Choroid plexus epithelial cell (primary cell): Measurements from ENCODE around the gene ADAMTS12.

Source experiments
- DNase-seq: peaks from one replicate; pipeline ENCODE4 v3.0.0-alpha.2; 2010; ENCODE audit warnings: low read depth
- H3K4me3 ChIP-seq: 2 replicates; pipeline ENCODE4 v1.5.1; 2011; ENCODE audit warnings: low read depth, mild to moderate bottlenecking, control low read depth, low read length, moderate library complexity
- CTCF ChIP-seq: conservative IDR thresholded peaks from 2 replicates; pipeline ENCODE4 v1.5.1; 2011; ENCODE audit warnings: low read depth, mild to moderate bottlenecking, control low read depth, inconsistent platforms, low read length, moderate library complexity

Gene ADAMTS12

GRCh38 chr5:33788922-33789566 is 102.7 kb downstream of the ADAMTS12 start:
- no peak for TF ChIP-seq CTCF
- DNase-seq, result peak; percentile 97
- H3K4me3 ChIP-seq, result no peak overlapping the region

GRCh38 chr5:33785571-33785970 is 106.2 kb downstream of the ADAMTS12 start:
- no peak for DNase-seq
- no peak overlapping the region for H3K4me3 ChIP-seq
- TF ChIP-seq CTCF, result no peak

- TF ChIP-seq CTCF, result no peak
- H3K4me3 ChIP-seq, result no peak overlapping the region
- peak; percentile 82 for DNase-seq
Measured at GRCh38 chr5:33781286-33781685, 110.5 kb downstream of the ADAMTS12 start.

GRCh38 chr5:33776151-33776660 is 115.6 kb downstream of the ADAMTS12 start:
- no peak overlapping the region for H3K4me3 ChIP-seq
- no peak for TF ChIP-seq CTCF
- no peak for DNase-seq

- no peak overlapping the region for H3K4me3 ChIP-seq
- TF ChIP-seq CTCF, result no peak
- peak; percentile 78 for DNase-seq
Measured at GRCh38 chr5:33774341-33774740, 117.4 kb downstream of the ADAMTS12 start.

- TF ChIP-seq CTCF, result no peak
- no peak overlapping the region for H3K4me3 ChIP-seq
- peak; percentile 88 for DNase-seq
Measured at GRCh38 chr5:33772380-33772897, 119.4 kb downstream of the ADAMTS12 start.

- no peak overlapping the region for H3K4me3 ChIP-seq
- no peak for DNase-seq
- no peak for TF ChIP-seq CTCF
Measured at GRCh38 chr5:33769968-33770367, 121.8 kb downstream of the ADAMTS12 start.
